Heart right ventricle (tissue), 16 donors: Measurements from ENCODE around the gene TAS2R31. TPM values are rescaled to one million over a fixed set of nuclear protein-coding genes. Genes with fewer than 3 reads are reported as not detected.
A peak's percentile ranks its signal among the peaks of the same experiment; 100 is the strongest.
"Not testable (repeated sequence)": the region's sequence is repeated elsewhere in the genome, so short reads cannot be mapped to it uniquely, and the experiment has no call there.

Source experiments
- ATAC-seq, 8 donors: fragments of 200-7000 bp; cut with Tn5 transposase; one replicate each; pipeline ENCODE4 v1.9.1; 2020; ENCODE audit warnings: mild to moderate bottlenecking in 8 of 8, moderate library complexity in 8 of 8, moderate number of reproducible peaks in 1 of 8
- DNase-seq, 2 donors: peaks; one replicate each; pipeline ENCODE4 v3.0.0-alpha.2; 2020
- H3K27ac ChIP-seq, 10 donors: fragments of 200-600 bp; sonication (generic) in 2 of 10; one replicate each; pipeline versions ENCODE4 v1.5.0 to v1.8.0; 2020 to 2022; ENCODE audit warnings: mild to moderate bottlenecking in 3 of 10
- H3K27me3 ChIP-seq, 7 donors: fragments of 200-600 bp; one replicate each; pipeline ENCODE4 v1.8.0; 2021 to 2022; ENCODE audit warnings: mild to moderate bottlenecking in 2 of 7
- H3K36me3 ChIP-seq, 9 donors: fragments of 200-600 bp; sonication (generic) in 1 of 9; one replicate each; pipeline versions ENCODE4 v1.5.0 to v1.8.0; 2020 to 2022; ENCODE audit warnings: mild to moderate bottlenecking in 2 of 9
- H3K4me1 ChIP-seq, 9 donors: fragments of 200-600 bp; sonication (generic) in 1 of 9; one replicate each; pipeline versions ENCODE4 v1.5.0 to v1.8.0; 2020 to 2022; ENCODE audit warnings: mild to moderate bottlenecking in 4 of 9
- H3K4me3 ChIP-seq, 10 donors: fragments of 200-600 bp; sonication (generic) in 2 of 10; one replicate each; pipeline versions ENCODE4 v1.5.0 to v1.8.0; 2020 to 2022; ENCODE audit warnings: mild to moderate bottlenecking in 7 of 10, moderate library complexity in 2 of 10
- H3K9me3 ChIP-seq, 11 donors: fragments of 200-600 bp in 10 of 11; sonication (generic) in 2 of 11; one replicate each; pipeline versions ENCODE4 v1.5.0 to v1.8.0; 2013 to 2022; ENCODE audit warnings: mild to moderate bottlenecking in 2 of 11, control low read depth in 1 of 11, moderate library complexity in 1 of 11
- WGBS, 2 donors: extraction: QIAGEN DNeasy Blood & Tissue Kit; methylation state at CpG; one replicate each; pipeline ENCODE4 v1.1.7; 2013; ENCODE audit warnings: inconsistent platforms in 1 of 2; 5-methylcytosine and 5-hydroxymethylcytosine counted together
- intact Hi-C, 10 donors: fragments of 100-400 bp; cut with DNase I; formaldehyde crosslinking; loops; one replicate each; pipeline versions ENCODE4 v1.11.1 to v1.14.2; 2022
- polyA plus RNA-seq, 2 donors: library from polyadenylated mRNA; stranded (reverse); fragments of 200-250 nt; gene quantifications; one replicate each; pipeline ENCODE4 v1.2.3, GENCODE V29; 2013
- total RNA-seq, 10 donors: library from RNA; stranded (reverse); fragmentation: NEBNext Ultra II Directional in 3 of 10; extraction: Animal tissue kit (Norgen Biotek cat#: 25700) in 3 of 10; gene quantifications; one replicate each; pipeline versions ENCODE4 v1.2.1 to v1.2.4, GENCODE V29; 2021 to 2023
- TF ChIP-seq, protein P1 (sequence below), 9 donors: fragments of 200-600 bp; sonication (generic) in 2 of 9; IDR thresholded peaks; one replicate each; pipeline versions ENCODE4 v1.5.0 to v1.8.0; 2021 to 2022; ENCODE audit warnings: antibody characterized with exemption in 9 of 9, mild to moderate bottlenecking in 5 of 9, moderate library complexity in 1 of 9
- donor health status: Arrhythmogenic right ventricular cardiomyopathy.
- donor health status: ischemic (EF 13 %, LVEDD 7.1; RV severe dilation, severe dysfunction).
- donor health status: healthy with polysubstance abuse.
- donor health status: DM: no; HTN: yes; CAD: no.
- donor health status: DM: no; HTN: no; CAD: no.
- donor health status: ischemic (EF 25% LVEDD 6.9; RV normal size, moderate dysfunction).
- donor health status: ischemic (EF 25% LVEDD 5.7; RV mildly dilated, moderate dysfunction).
- donor health status: healthy.
- donor health status: DM: yes; HTN: yes; CAD: no.
- donor health status: Ischemic cardiomyopathy.
- donor health status: ischemic (EF 35%, LVEDD 5.7; RV mildly dilated, moderate dysfunction).
- donor health status: nonischemic (EF 11% LVEDD 7.7; RV severe dilation, severe dysfunction).
- donor health status: DM: yes; HTN: yes; CAD: no.
- donor health status: PGD.
- donor health status: ischemic (EF 29% LVEDD 5.4; RV normal size, mild dysfunction).
- donor health status: nonischemic (EF 23%, LVEDD 6.1; RV moderate dilation, normal function).

Gene TAS2R31
- total and polyA plus RNA-seq, 12 donors: 0.12 to 1.6 (median 0.69) TPM

DNA sequence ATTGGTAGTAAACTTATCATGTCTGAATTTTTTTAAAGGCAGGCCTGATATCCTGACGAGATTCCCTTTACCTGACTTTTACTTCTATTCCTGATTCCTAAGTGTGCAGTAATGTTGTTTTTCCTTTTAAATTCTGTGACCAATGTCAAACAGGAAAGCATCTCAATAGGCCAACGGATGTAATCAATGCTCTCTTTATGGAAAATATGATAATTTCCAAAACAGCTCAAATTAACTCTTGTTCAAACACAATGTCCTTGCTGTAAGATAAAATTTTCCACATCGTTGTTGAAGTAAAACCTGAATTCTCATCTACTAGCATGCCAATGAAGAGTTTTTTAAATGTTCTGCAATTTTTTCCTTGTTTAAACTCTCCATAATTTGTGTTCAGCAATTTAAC lies 8.0 kb upstream of the TAS2R31 start:
- Histone ChIP-seq H3K4me1 (no peaks in the 10 kb centered on the region), H3K27me3 (no peaks in the 10 kb centered on the region), H3K27ac (no peak overlapping the region), H3K9me3 (peaks cover 0 to 11% (median 0%) of the 10 kb centered on the region in 11 donors), H3K36me3 (peaks cover 0 to 15% (median 0%) of the 10 kb centered on the region in 9 donors), H3K4me3 (no peak overlapping the region)
- intact Hi-C loops: loop anchor here in 1 of 10 donors (2.0 to 5.0 kb wide), 2 partner anchors 28 to 48 kb away; no protein-coding TSS in a partner anchor
- TF ChIP-seq, protein P1, sequence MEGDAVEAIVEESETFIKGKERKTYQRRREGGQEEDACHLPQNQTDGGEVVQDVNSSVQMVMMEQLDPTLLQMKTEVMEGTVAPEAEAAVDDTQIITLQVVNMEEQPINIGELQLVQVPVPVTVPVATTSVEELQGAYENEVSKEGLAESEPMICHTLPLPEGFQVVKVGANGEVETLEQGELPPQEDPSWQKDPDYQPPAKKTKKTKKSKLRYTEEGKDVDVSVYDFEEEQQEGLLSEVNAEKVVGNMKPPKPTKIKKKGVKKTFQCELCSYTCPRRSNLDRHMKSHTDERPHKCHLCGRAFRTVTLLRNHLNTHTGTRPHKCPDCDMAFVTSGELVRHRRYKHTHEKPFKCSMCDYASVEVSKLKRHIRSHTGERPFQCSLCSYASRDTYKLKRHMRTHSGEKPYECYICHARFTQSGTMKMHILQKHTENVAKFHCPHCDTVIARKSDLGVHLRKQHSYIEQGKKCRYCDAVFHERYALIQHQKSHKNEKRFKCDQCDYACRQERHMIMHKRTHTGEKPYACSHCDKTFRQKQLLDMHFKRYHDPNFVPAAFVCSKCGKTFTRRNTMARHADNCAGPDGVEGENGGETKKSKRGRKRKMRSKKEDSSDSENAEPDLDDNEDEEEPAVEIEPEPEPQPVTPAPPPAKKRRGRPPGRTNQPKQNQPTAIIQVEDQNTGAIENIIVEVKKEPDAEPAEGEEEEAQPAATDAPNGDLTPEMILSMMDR (IDR thresholded peaks at IDR 0.05): no peak
- ATAC-seq (no peak), DNase-seq (no peak)
- 68 to 71% methylated on average over 3 of the region's 3 CpGs for WGBS, 2 donors

GRCh38 chr12:11033959-11034358 lies 2.8 kb upstream of the TAS2R31 start:
- H3K36me3 ChIP-seq, H3K4me3 ChIP-seq, H3K4me1 ChIP-seq, DNase-seq, intact Hi-C loops, ATAC-seq, H3K27me3 ChIP-seq, H3K9me3 ChIP-seq, H3K27ac ChIP-seq: not testable (repeated sequence)
- 100% methylated on average over 1 of the region's 3 CpGs; no CpG with 5 or more reads in 1 of the 2 donors for WGBS, 2 donors

- intact Hi-C loops: no loop called here
- no peak for ATAC-seq
- DNase-seq: no peak
- Histone ChIP-seq H3K4me3 (no peak overlapping the region), H3K9me3 (peaks cover 0 to 10% (median 0%) of the 10 kb centered on the region in 11 donors), H3K27ac (no peak overlapping the region), H3K27me3 (no peaks in the 10 kb centered on the region), H3K4me1 (no peaks in the 10 kb centered on the region), H3K36me3 (peaks cover 0 to 14% (median 0%) of the 10 kb centered on the region in 9 donors)
- TF ChIP-seq, protein P1 (IDR thresholded peaks at IDR 0.05): peak in 1 of 9 donors; percentile 9
- 95 to 96% methylated on average over 6 of the region's 6 CpGs for WGBS, 2 donors
Measured at GRCh38 chr12:11026118-11026517, 5.1 kb downstream of the TAS2R31 start.

GRCh38 chr12:11023387-11023786 lies 7.8 kb downstream of the TAS2R31 start:
- ATAC-seq (no peak), DNase-seq (no peak)
- Histone ChIP-seq H3K27ac (no peak overlapping the region), H3K9me3 (peaks cover 0 to 10% (median 0%) of the 10 kb centered on the region in 11 donors), H3K4me3 (no peak overlapping the region), H3K36me3 (peaks cover 0 to 14% (median 0%) of the 10 kb centered on the region in 9 donors), H3K4me1 (no peaks in the 10 kb centered on the region), H3K27me3 (no peaks in the 10 kb centered on the region)
- 81 to 88% methylated on average over 2 of the region's 2 CpGs for WGBS, 2 donors
- TF ChIP-seq, protein P1 (IDR thresholded peaks at IDR 0.05): no peak
- intact Hi-C loops: no loop called here

DNA sequence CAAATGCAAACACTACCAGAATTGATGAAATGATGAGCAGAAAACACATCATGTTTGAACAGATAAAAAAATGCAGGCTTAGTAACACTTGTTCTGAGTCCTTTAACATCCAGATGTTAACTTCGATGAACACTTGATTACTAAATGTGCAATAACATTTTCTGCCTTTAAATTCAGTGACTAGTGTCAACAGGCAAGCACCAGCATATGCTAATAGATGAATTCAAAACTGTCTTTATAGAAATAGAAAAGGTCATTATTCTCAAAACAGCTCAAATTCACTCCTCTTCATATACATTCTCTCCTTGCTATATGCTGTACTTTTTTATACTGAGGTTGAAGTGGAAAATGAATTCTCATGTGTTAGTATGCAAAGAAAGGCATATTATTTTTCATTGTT lies 8.7 kb downstream of the TAS2R31 start, which contains the start of gene TAS2R19:
Gene TAS2R19, minus strand, starts transcription at position 101 of the 400 bp plus-strand sequence. Its CDS starts 49 bp downstream, at position 52.
- intact Hi-C loops: no loop called here
- no peaks in the 10 kb centered on the region for H3K4me1 ChIP-seq
- WGBS, 2 donors: 94 to 100% methylated on average over 1 of the region's 1 CpG
- H3K36me3 ChIP-seq: peaks cover 0 to 14% (median 0%) of the 10 kb centered on the region in 9 donors
- H3K27me3 ChIP-seq: no peaks in the 10 kb centered on the region
- TF ChIP-seq, protein P1 (IDR thresholded peaks at IDR 0.05): no peak
- no peak within 1 kb of the TSS for H3K4me3 ChIP-seq
- DNase-seq (no peak), ATAC-seq (no peak)
- no peak within 1 kb of the TSS for H3K27ac ChIP-seq
- H3K9me3 ChIP-seq: peaks cover 0 to 10% (median 0%) of the 10 kb centered on the region in 11 donors
